Effector memory CD4-positive, alpha-beta T cell (primary cell): Measurements from ENCODE around the gene ZDHHC13.

Experiments
- DNase-seq, 3 donors: peaks; one replicate each; pipeline ENCODE4 v3.0.0-alpha.2; 2020
- H3K27ac ChIP-seq: 2 replicates; pipeline ENCODE4 v1.7.0; 2013; ENCODE audit warnings: mild to moderate bottlenecking, low read length, moderate library complexity; ENCODE audit not compliant: insufficient read depth, poor library complexity, severe bottlenecking
- H3K27me3 ChIP-seq: replicated peaks from 2 replicates; pipeline ENCODE4 v1.7.0; 2013; ENCODE audit warnings: mild to moderate bottlenecking, low read length; ENCODE audit not compliant: insufficient read depth, control insufficient read depth, poor library complexity, severe bottlenecking
- H3K36me3 ChIP-seq: 2 replicates; pipeline ENCODE4 v1.7.0; 2013; ENCODE audit warnings: mild to moderate bottlenecking, low read length, moderate library complexity; ENCODE audit not compliant: control insufficient read depth, insufficient read depth
- H3K4me1 ChIP-seq: 2 replicates; pipeline ENCODE4 v1.7.0; 2013; ENCODE audit warnings: low read length, mild to moderate bottlenecking; ENCODE audit not compliant: control insufficient read depth, insufficient read depth, poor library complexity, severe bottlenecking
- H3K4me3 ChIP-seq: 2 replicates; pipeline ENCODE4 v1.7.0; 2013; ENCODE audit warnings: low read length, low read depth, mild to moderate bottlenecking; ENCODE audit not compliant: insufficient read depth, poor library complexity, severe bottlenecking
- H3K9me3 ChIP-seq: 2 replicates; pipeline ENCODE4 v1.7.0; 2013; ENCODE audit warnings: mild to moderate bottlenecking, low read length, moderate library complexity; ENCODE audit not compliant: control insufficient read depth
- total RNA-seq, 3 donors: gene quantifications; one replicate each; lab custom pipeline; 2026; lab: John Stamatoyannopoulos, UW

The ZDHHC13 gene
- 13.1 to 18.3 (median 17.2) reads per million in 3 donors for total RNA-seq

- H3K9me3 ChIP-seq, result no peaks in the 10 kb centered on the region
- peak within 1 kb of the TSS; percentile 94 for H3K4me3 ChIP-seq
- peak; percentile 83 to 91 (median 90) for DNase-seq
- H3K4me1 ChIP-seq, result peaks cover 14% of the 10 kb centered on the region
- H3K36me3 ChIP-seq, result no peaks in the 10 kb centered on the region
- H3K27ac ChIP-seq, result peak within 1 kb of the TSS; percentile 42
- no peaks in the 10 kb centered on the region for H3K27me3 ChIP-seq
Measured at GRCh38 chr11:19116971-19117759, at the start of gene ZDHHC13. TSS of gene ZDHHC13 (plus strand) at chr11:19117168. CDS start at chr11:19117250, 82 bp downstream.

GRCh38 chr11:19071255-19071654 is 45.7 kb upstream of the ZDHHC13 start:
- no peaks in the 10 kb centered on the region for H3K36me3 ChIP-seq
- no peaks in the 10 kb centered on the region for H3K27me3 ChIP-seq
- H3K27ac ChIP-seq, result no peak overlapping the region
- no peak overlapping the region for H3K4me3 ChIP-seq
- H3K4me1 ChIP-seq, result no peaks in the 10 kb centered on the region
- peak; percentile 7 to 36 (median 23) for DNase-seq
- H3K9me3 ChIP-seq, result no peaks in the 10 kb centered on the region

- H3K27me3 ChIP-seq, result no peaks in the 10 kb centered on the region
- DNase-seq, result no peak
- H3K36me3 ChIP-seq, result no peaks in the 10 kb centered on the region
- no peak overlapping the region for H3K4me3 ChIP-seq
- no peaks in the 10 kb centered on the region for H3K9me3 ChIP-seq
- no peaks in the 10 kb centered on the region for H3K4me1 ChIP-seq
- H3K27ac ChIP-seq, result no peak overlapping the region
Measured at GRCh38 chr11:19072464-19072863, 44.5 kb upstream of the ZDHHC13 start.

GRCh38 chr11:19073454-19074415 is 43.2 kb upstream of the ZDHHC13 start:
- H3K4me3 ChIP-seq, result no peak overlapping the region
- H3K36me3 ChIP-seq, result no peaks in the 10 kb centered on the region
- H3K9me3 ChIP-seq, result no peaks in the 10 kb centered on the region
- no peak overlapping the region for H3K27ac ChIP-seq
- DNase-seq, result no peak
- H3K4me1 ChIP-seq, result no peaks in the 10 kb centered on the region
- no peaks in the 10 kb centered on the region for H3K27me3 ChIP-seq

- Histone ChIP-seq H3K27ac (no peak overlapping the region), H3K27me3 (no peaks in the 10 kb centered on the region), H3K36me3 (no peaks in the 10 kb centered on the region), H3K4me1 (no peaks in the 10 kb centered on the region), H3K9me3 (no peaks in the 10 kb centered on the region), H3K4me3 (no peak overlapping the region)
- no peak for DNase-seq
Measured at GRCh38 chr11:19075636-19076035, 41.3 kb upstream of the ZDHHC13 start.

- peak; percentile 7 to 28 (median 17) for DNase-seq
- no peak overlapping the region for H3K4me3 ChIP-seq
- H3K27ac ChIP-seq, result no peak overlapping the region
Measured at GRCh38 chr11:19076744-19077589, 40.0 kb upstream of the ZDHHC13 start.

GRCh38 chr11:19077965-19078364 is 39.0 kb upstream of the ZDHHC13 start:
- no peak overlapping the region for H3K4me3 ChIP-seq
- no peaks in the 10 kb centered on the region for H3K27me3 ChIP-seq
- no peak for DNase-seq
- H3K9me3 ChIP-seq, result no peaks in the 10 kb centered on the region
- H3K36me3 ChIP-seq, result no peaks in the 10 kb centered on the region
- H3K27ac ChIP-seq, result no peak overlapping the region
- H3K4me1 ChIP-seq, result no peaks in the 10 kb centered on the region

More at GRCh38 chr11:19076744-19077589, 40.0 kb upstream of the ZDHHC13 start:
- no peaks in the 10 kb centered on the region for H3K4me1 ChIP-seq
- no peaks in the 10 kb centered on the region for H3K27me3 ChIP-seq
- no peaks in the 10 kb centered on the region for H3K9me3 ChIP-seq
- no peaks in the 10 kb centered on the region for H3K36me3 ChIP-seq

GRCh38 chr11:19079643-19080440 is 37.1 kb upstream of the ZDHHC13 start:
- H3K4me1 ChIP-seq, result no peaks in the 10 kb centered on the region
- H3K9me3 ChIP-seq, result no peaks in the 10 kb centered on the region
- H3K36me3 ChIP-seq, result no peaks in the 10 kb centered on the region
- H3K27ac ChIP-seq, result no peak overlapping the region
- no peak overlapping the region for H3K4me3 ChIP-seq
- no peak for DNase-seq
- no peaks in the 10 kb centered on the region for H3K27me3 ChIP-seq

- Histone ChIP-seq H3K4me3 (no peak overlapping the region), H3K36me3 (no peaks in the 10 kb centered on the region), H3K4me1 (no peaks in the 10 kb centered on the region), H3K27ac (no peak overlapping the region), H3K27me3 (no peaks in the 10 kb centered on the region), H3K9me3 (no peaks in the 10 kb centered on the region)
- no peak for DNase-seq
Measured at GRCh38 chr11:19080579-19080993, 36.4 kb upstream of the ZDHHC13 start.
